DND-41 (cell line): ENCODE measurements around the gene DOK4.

Experiments used
- ATAC-seq: fragments of 200-7000 bp; cut with Tn5 transposase; 3 replicates; pipeline ENCODE4 v1.9.1; 2021; ENCODE audit warnings: low read depth; ENCODE audit not compliant: insufficient read depth
- DNase-seq: peaks from one replicate; pipeline ENCODE4 v3.0.0-alpha.2; 2020
- H2AFZ ChIP-seq: 2 replicates; pipeline ENCODE4 v1.6.0; 2012; ENCODE audit warnings: low read depth, low read length
- H3K27ac ChIP-seq: 2 replicates; pipeline ENCODE4 v1.5.1; 2012; ENCODE audit warnings: low read length, inconsistent platforms
- H3K27me3 ChIP-seq: fragments of 200-600 bp; sonication (generic); 2 replicates; pipeline ENCODE4 v1.6.0; 2012; ENCODE audit warnings: low read length, mild to moderate bottlenecking, inconsistent platforms; ENCODE audit not compliant: insufficient read depth, poor library complexity
- H3K36me3 ChIP-seq: 2 replicates; pipeline ENCODE4 v1.5.1; 2012; ENCODE audit warnings: low read length, inconsistent platforms; ENCODE audit not compliant: insufficient read depth
- H3K4me1 ChIP-seq: 2 replicates; pipeline ENCODE4 v1.5.1; 2012; ENCODE audit warnings: mild to moderate bottlenecking, low read length; ENCODE audit not compliant: insufficient read depth
- H3K4me2 ChIP-seq: 2 replicates; pipeline ENCODE4 v1.6.0; 2012; ENCODE audit warnings: mild to moderate bottlenecking, moderate library complexity, low read length, inconsistent platforms; ENCODE audit not compliant: insufficient read depth
- H3K4me3 ChIP-seq, 2 experiments: fragments of 200-600 bp in 1 of 2; shearing (Covaris generic) in 1 of 2; 2 replicates each; pipeline ENCODE4 v1.5.1; 2012 to 2016; ENCODE audit warnings: inconsistent platforms in 2 of 2, low read length in 2 of 2, mild to moderate bottlenecking in 2 of 2, low read depth in 1 of 2, moderate library complexity in 1 of 2
- H3K79me2 ChIP-seq: 2 replicates; pipeline ENCODE4 v1.6.0; 2012; ENCODE audit warnings: low read length, inconsistent platforms; ENCODE audit not compliant: insufficient read depth
- H3K9ac ChIP-seq: 2 replicates; pipeline ENCODE4 v1.6.0; 2012; ENCODE audit warnings: low read depth, mild to moderate bottlenecking, inconsistent platforms, low read length, moderate library complexity
- H3K9me3 ChIP-seq: 2 replicates; pipeline ENCODE4 v1.5.1; 2012; ENCODE audit warnings: low read length, moderate library complexity, mild to moderate bottlenecking, inconsistent platforms; ENCODE audit not compliant: insufficient read depth, severe bottlenecking
- H4K20me1 ChIP-seq: 2 replicates; pipeline ENCODE4 v1.6.0; 2012; ENCODE audit warnings: low read length; ENCODE audit not compliant: insufficient read depth
- CTCF ChIP-seq: IDR thresholded peaks from 2 replicates; pipeline ENCODE4 v1.5.1; 2012; ENCODE audit warnings: borderline replicate concordance, low read length, moderate library complexity, mild to moderate bottlenecking; ENCODE audit not compliant: poor library complexity, severe bottlenecking; ENCODE audit errors: extremely low read depth
- EZH2 ChIP-seq: IDR thresholded peaks from 3 replicates; pipeline ENCODE4 v1.6.1; 2012; ENCODE audit warnings: borderline replicate concordance, low read depth, mild to moderate bottlenecking, moderate library complexity, low read length, inconsistent platforms; ENCODE audit not compliant: severe bottlenecking

DOK4 gene

GRCh38 chr16:57464523-57464922 lies 21.8 kb downstream of the DOK4 start:
- H3K79me2 ChIP-seq: peaks cover 30% of the 10 kb centered on the region
- peak overlapping the region; percentile 98 for H3K4me2 ChIP-seq
- no peaks in the 10 kb centered on the region for H3K27me3 ChIP-seq
- no peaks in the 10 kb centered on the region for H3K9me3 ChIP-seq
- H3K9ac ChIP-seq: no peak overlapping the region
- H4K20me1 ChIP-seq: peaks cover 3% of the 10 kb centered on the region; the same call in 1 of the 2 replicates
- no peak for ATAC-seq
- H3K4me1 ChIP-seq: peaks cover 23% of the 10 kb centered on the region
- TF ChIP-seq CTCF (no peak), EZH2 (no peak)
- H3K4me3 ChIP-seq: no peak overlapping the region
- H3K27ac ChIP-seq: no peak overlapping the region
- no peak for DNase-seq
- no peak overlapping the region for H2AFZ ChIP-seq
- peaks cover 74% of the 10 kb centered on the region for H3K36me3 ChIP-seq

GRCh38 chr16:57462978-57463362 lies 23.3 kb downstream of the DOK4 start:
- Histone ChIP-seq H3K27ac (peak overlapping the region; percentile 78), H3K9me3 (no peaks in the 10 kb centered on the region), H2AFZ (peak overlapping the region; percentile 71; the same call in 1 of the 2 replicates), H3K9ac (peak overlapping the region; percentile 82), H3K27me3 (no peaks in the 10 kb centered on the region), H3K36me3 (peaks cover 73% of the 10 kb centered on the region), H4K20me1 (no peaks in the 10 kb centered on the region; the same call in 1 of the 2 replicates), H3K4me2 (peak overlapping the region; percentile 98), H3K4me1 (peaks cover 23% of the 10 kb centered on the region), H3K79me2 (peaks cover 30% of the 10 kb centered on the region), H3K4me3 (peak overlapping the region; percentile 83 to 88)
- ATAC-seq (no peak; the same call in 2 of the 3 replicates), DNase-seq (peak; percentile 24)
- TF ChIP-seq CTCF (peak; percentile 8), EZH2 (no peak)

GRCh38 chr16:57462209-57462977 lies 23.9 kb downstream of the DOK4 start, which contains the start of gene POLR2C:
POLR2C (plus strand) TSS chr16:57462679; CDS start chr16:57462725, 46 bp downstream.
- Histone ChIP-seq H4K20me1 (no peaks in the 10 kb centered on the region; the same call in 1 of the 2 replicates), H3K27me3 (no peaks in the 10 kb centered on the region), H3K4me2 (peak within 1 kb of the TSS; percentile 98), H3K4me3 (peak within 1 kb of the TSS; percentile 83 to 88), H2AFZ (peak within 1 kb of the TSS; percentile 71), H3K36me3 (peaks cover 73% of the 10 kb centered on the region), H3K4me1 (peaks cover 23% of the 10 kb centered on the region), H3K9ac (peak within 1 kb of the TSS; percentile 82), H3K79me2 (peaks cover 30% of the 10 kb centered on the region), H3K9me3 (no peaks in the 10 kb centered on the region), H3K27ac (peak within 1 kb of the TSS; percentile 78)
- TF ChIP-seq EZH2: no peak
- TF ChIP-seq CTCF: peak; percentile 99
- ATAC-seq: peak; percentile 94
- peak; percentile 91 for DNase-seq
